Keratinocyte (primary cell): ENCODE measurements around the gene DCP2.

ENCODE experiments used
- CTCF ChIP-seq, 3 experiments: IDR thresholded peaks in 1 of 3; conservative IDR thresholded peaks in 1 of 3; optimal IDR thresholded peaks in 1 of 3; 2 replicates in 2 of 3; 3 replicates in 1 of 3; pipeline versions ENCODE3 to v1.5.1; 2011; ENCODE audit warnings: low read length in 3 of 3, mild to moderate bottlenecking in 3 of 3, moderate library complexity in 2 of 3, control low read depth in 1 of 3, inconsistent platforms in 1 of 3; ENCODE audit not compliant: insufficient read depth in 2 of 3; ENCODE audit errors: extremely low read depth in 1 of 3
- EZH2 ChIP-seq: IDR thresholded peaks from one replicate; pipeline ENCODE4 v1.6.1; 2012; ENCODE audit warnings: inconsistent platforms, mild to moderate bottlenecking, low read length, moderate library complexity

- TF ChIP-seq CTCF (optimal IDR thresholded peaks at IDR 0.05 in 1 of 3, IDR thresholded peaks at IDR 0.05 in 1 of 3, conservative IDR thresholded peaks at IDR 0.05 in 1 of 3; ENCODE audit: extremely low read depth in 1 of 3, insufficient read depth in 2 of 3, low read length in 3 of 3) = no peak
- no peak for TF ChIP-seq EZH2
Observed at GRCh38 chr5:113020461-113021273, 44.1 kb downstream of the DCP2 start.
